Thyroid gland (tissue), 4 donors: ENCODE measurements around the gene CEP55. TPM values are rescaled to one million over a fixed set of nuclear protein-coding genes. Genes with fewer than 3 reads are reported as not detected.

Experiments used
- small RNA-seq: library from RNA; depleted of rRNA; stranded (forward); fragments of <200 nt; gene quantifications from one replicate; pipeline ENCODE3, GENCODE V24; 2016
- total RNA-seq, 4 donors: library from RNA; depleted of rRNA; stranded (reverse); fragments of >200 nt; gene quantifications; one replicate each; pipeline ENCODE4 v1.2.3, GENCODE V29; 2016

Gene CEP55
- total RNA-seq, 4 donors from 2014 or later = 0.11 to 2.1 (median 1.0) TPM; not detected in 1

Small RNAs within 50 kb of the gene (small RNA-seq; reads per million reads assigned to genes)
- gene RNA5SP323 = 0.38 reads per million

Other genes starting within 250 kb of the CEP55 start
- 100 to 1,000 TPM in 2 of 4 donors, 10 to 100 TPM in 2; 72.3 to 210 (median 118) TPM for gene MYOF, start 14.3 kb upstream of the CEP55 start, total RNA-seq
- gene FFAR4, start 70.1 kb downstream of the CEP55 start, total RNA-seq = under 1 TPM in 3 of 4 donors, not detected in 1; 0.15 to 0.78 (median 0.40) TPM
- 1 to 10 TPM; 1.9 to 5.5 (median 5.3) TPM for gene RBP4, start 104.6 kb downstream of the CEP55 start, total RNA-seq
- gene PDE6C, start 115.9 kb downstream of the CEP55 start, total RNA-seq = not detected
- gene FRA10AC1, start 206.0 kb downstream of the CEP55 start, total RNA-seq = 100 to 1,000 TPM in 1 of 4 donors, 10 to 100 TPM in 3; 18.6 to 293 (median 27.8) TPM